ENCODE results near the gene KLK1. TPM values are rescaled to one million over a fixed set of nuclear protein-coding genes. Genes with fewer than 3 reads are reported as not detected.

KLK1 gene
- 1.7 TPM for total RNA-seq
- long read RNA-seq, partial matches to known transcripts: 0 of 1 reads
- long read RNA-seq, other reads (novel, unspliced or antisense): 0 of 1 reads

DNA sequence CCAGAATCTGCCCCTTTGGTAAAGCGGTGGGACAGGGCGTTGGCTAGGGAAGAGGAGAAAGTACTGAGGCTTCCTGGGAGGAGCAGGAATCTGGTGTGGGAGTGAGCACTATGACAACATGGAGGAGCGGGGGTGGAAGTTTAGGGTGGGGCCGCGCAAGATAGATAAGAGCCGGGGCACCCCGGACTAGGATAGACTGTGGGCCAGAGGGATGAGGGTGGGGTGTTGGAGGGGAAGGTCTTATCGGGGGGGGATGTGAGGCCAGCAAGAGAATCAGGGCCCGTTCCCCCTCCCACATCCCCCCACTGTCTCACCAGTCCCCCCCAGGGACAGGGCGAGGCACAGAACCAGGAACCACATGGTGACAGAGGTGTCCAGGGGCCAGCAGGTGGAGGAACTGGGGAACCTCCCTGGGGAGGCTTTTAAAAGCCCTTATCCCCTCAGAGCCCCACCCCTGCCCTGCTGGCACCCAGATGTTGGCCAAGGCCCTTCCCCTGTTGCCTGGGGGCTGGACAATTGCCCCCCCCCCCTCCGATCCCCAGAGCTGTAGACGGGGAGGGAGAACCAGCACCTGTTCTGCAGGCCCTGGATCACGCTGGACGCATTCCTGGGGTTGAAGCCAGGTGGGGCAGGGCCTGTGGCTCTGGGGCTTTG is at the start of gene KLK1:
Gene KLK1, minus strand, starts transcription at position 399 of the 654 bp plus-strand sequence. Its CDS starts 39 bp downstream, at position 360.
- peaks cover 37% of the 10 kb centered on the region for H3K27me3 ChIP-seq
- no peak for DNase-seq

DNA sequence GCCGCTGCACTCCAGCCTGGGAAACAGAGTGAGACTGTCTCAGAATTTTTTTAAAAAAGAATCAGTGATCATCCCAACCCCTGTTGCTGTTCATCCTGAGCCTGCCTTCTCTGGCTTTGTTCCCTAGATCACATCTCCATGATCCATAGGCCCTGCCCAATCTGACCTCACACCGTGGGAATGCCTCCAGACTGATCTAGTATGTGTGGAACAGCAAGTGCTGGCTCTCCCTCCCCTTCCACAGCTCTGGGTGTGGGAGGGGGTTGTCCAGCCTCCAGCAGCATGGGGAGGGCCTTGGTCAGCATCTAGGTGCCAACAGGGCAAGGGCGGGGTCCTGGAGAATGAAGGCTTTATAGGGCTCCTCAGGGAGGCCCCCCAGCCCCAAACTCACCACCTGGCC is 49.5 kb upstream of the KLK1 start, which contains the start of gene KLK2:
Gene KLK2, plus strand, starts transcription at position 384 of the 400 bp plus-strand sequence. CDS start 35 bp downstream, outside the sequence.
- H3K4me3 ChIP-seq: no peak within 1 kb of the TSS
- ATAC-seq (no peak), DNase-seq (no peak)
- no peaks in the 10 kb centered on the region for H3K9me3 ChIP-seq
- H3K36me3 ChIP-seq: no peaks in the 10 kb centered on the region
- no peaks in the 10 kb centered on the region for H3K4me1 ChIP-seq
- intact Hi-C loops (cut with DNase I): no loop called here
- H3K27ac ChIP-seq: no peak within 1 kb of the TSS
- TF ChIP-seq, protein P1, sequence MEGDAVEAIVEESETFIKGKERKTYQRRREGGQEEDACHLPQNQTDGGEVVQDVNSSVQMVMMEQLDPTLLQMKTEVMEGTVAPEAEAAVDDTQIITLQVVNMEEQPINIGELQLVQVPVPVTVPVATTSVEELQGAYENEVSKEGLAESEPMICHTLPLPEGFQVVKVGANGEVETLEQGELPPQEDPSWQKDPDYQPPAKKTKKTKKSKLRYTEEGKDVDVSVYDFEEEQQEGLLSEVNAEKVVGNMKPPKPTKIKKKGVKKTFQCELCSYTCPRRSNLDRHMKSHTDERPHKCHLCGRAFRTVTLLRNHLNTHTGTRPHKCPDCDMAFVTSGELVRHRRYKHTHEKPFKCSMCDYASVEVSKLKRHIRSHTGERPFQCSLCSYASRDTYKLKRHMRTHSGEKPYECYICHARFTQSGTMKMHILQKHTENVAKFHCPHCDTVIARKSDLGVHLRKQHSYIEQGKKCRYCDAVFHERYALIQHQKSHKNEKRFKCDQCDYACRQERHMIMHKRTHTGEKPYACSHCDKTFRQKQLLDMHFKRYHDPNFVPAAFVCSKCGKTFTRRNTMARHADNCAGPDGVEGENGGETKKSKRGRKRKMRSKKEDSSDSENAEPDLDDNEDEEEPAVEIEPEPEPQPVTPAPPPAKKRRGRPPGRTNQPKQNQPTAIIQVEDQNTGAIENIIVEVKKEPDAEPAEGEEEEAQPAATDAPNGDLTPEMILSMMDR (IDR thresholded peaks at IDR 0.05): no peak
- H3K27me3 ChIP-seq: peaks cover 62% of the 10 kb centered on the region

More for the DNA sequence above, at the start of gene KLK1:
- Histone ChIP-seq H3K4me1 (no peaks in the 10 kb centered on the region), H3K36me3 (no peaks in the 10 kb centered on the region), H3K27ac (no peak within 1 kb of the TSS), H3K4me3 (no peak within 1 kb of the TSS), H3K9me3 (no peaks in the 10 kb centered on the region)
- TF ChIP-seq, protein P1 (IDR thresholded peaks at IDR 0.05): no peak
- ATAC-seq: no peak
- intact Hi-C loops (cut with DNase I): no loop called here

DNA sequence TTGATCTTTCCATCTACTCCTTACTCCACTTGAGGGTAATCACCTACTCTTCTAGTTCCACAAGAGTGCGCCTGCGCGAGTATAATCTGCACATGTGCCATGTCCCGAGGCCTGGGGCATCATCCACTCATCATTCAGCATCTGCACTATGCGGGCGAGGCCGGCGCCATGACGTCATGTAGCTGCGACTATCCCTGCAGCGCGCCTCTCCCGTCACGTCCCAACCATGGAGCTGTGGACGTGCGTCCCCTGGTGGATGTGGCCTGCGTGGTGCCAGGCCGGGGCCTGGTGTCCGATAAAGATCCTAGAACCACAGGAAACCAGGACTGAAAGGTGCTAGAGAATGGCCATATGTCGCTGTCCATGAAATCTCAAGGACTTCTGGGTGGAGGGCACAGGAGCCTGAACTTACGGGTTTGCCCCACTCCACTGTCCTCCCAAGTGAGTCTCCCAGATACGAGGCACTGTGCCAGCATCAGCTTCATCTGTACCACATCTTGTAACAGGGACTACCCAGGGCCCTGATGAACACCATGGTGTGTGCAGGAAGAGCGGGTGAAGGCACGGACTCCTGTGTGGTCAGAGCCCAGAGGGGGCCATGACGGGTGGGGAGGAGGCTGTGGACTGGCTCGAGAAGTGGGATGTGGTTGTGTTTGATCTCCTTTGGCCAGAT is 47.0 kb upstream of the KLK1 start:
- Histone ChIP-seq H3K9me3 (no peaks in the 10 kb centered on the region), H3K4me1 (no peaks in the 10 kb centered on the region), H3K27ac (no peak overlapping the region), H3K27me3 (peaks cover 53% of the 10 kb centered on the region), H3K4me3 (no peak overlapping the region), H3K36me3 (no peaks in the 10 kb centered on the region)
- intact Hi-C loops (cut with DNase I): no loop called here
- ATAC-seq (peak; percentile 25), DNase-seq (no peak)
- TF ChIP-seq, protein P1 (IDR thresholded peaks at IDR 0.05): no peak

DNA sequence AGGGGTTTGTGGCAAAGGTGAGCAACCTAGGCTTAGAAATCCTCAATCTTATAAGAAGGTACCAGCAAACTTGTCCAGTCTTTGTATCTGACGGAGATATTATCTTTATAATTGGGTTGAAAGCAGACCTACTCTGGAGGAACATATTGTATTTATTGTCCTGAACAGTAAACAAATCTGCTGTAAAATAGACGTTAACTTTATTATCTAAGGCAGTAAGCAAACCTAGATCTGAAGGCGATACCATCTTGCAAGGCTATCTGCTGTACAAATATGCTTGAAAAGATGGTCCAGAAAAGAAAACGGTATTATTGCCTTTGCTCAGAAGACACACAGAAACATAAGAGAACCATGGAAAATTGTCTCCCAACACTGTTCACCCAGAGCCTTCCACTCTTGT is 45.9 kb upstream of the KLK1 start:
- no peak overlapping the region for H3K27ac ChIP-seq
- H3K27me3 ChIP-seq: peaks cover 47% of the 10 kb centered on the region
- no peak for ATAC-seq

DNA sequence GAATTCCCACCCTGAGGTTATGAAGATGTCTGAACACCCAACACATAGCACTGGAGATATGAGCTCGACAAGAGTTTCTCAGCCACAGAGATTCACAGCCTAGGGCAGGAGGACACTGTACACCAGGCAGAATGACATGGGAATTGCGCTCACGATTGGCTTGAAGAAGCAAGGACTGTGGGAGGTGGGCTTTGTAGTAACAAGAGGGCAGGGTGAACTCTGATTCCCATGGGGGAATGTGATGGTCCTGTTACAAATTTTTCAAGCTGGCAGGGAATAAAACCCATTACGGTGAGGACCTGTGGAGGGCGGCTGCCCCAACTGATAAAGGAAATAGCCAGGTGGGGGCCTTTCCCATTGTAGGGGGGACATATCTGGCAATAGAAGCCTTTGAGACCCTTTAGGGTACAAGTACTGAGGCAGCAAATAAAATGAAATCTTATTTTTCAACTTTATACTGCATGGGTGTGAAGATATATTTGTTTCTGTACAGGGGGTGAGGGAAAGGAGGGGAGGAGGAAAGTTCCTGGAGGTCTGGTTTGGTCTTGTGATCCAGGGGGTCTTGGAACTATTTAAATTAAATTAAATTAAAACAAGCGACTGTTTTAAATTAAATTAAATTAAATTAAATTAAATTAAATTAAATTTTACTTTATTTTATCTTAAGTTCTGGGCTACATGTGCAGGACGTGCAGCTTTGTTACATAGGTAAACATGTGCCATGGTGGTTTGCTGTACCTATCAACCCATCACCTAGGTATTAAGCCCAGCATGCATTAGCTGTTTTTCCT is 38.1 kb upstream of the KLK1 start:
- intact Hi-C loops (cut with DNase I): no loop called here
- ATAC-seq: no peak
- Histone ChIP-seq H3K9me3 (no peaks in the 10 kb centered on the region), H3K27ac (no peak overlapping the region), H3K4me3 (no peak overlapping the region), H3K27me3 (peaks cover 37% of the 10 kb centered on the region), H3K4me1 (no peaks in the 10 kb centered on the region), H3K36me3 (no peaks in the 10 kb centered on the region)
- TF ChIP-seq, protein P1 (IDR thresholded peaks at IDR 0.05): no peak
- DNase-seq: no peak

More for the DNA sequence above, 45.9 kb upstream of the KLK1 start:
- no peak for DNase-seq
- TF ChIP-seq, protein P1 (IDR thresholded peaks at IDR 0.05): no peak
- intact Hi-C loops (cut with DNase I): no loop called here
- no peaks in the 10 kb centered on the region for H3K4me1 ChIP-seq
- H3K9me3 ChIP-seq: no peaks in the 10 kb centered on the region
- no peaks in the 10 kb centered on the region for H3K36me3 ChIP-seq
- H3K4me3 ChIP-seq: no peak overlapping the region
